T-helper 9 cell (primary cell): Measurements from ENCODE around the gene CYB561D1.
A peak's percentile ranks its signal among the peaks of the same experiment; 100 is the strongest.

Source experiments
- DNase-seq: peaks from one replicate; pipeline ENCODE4 v3.0.0-alpha.2; 2020

CYB561D1 gene

DNA sequence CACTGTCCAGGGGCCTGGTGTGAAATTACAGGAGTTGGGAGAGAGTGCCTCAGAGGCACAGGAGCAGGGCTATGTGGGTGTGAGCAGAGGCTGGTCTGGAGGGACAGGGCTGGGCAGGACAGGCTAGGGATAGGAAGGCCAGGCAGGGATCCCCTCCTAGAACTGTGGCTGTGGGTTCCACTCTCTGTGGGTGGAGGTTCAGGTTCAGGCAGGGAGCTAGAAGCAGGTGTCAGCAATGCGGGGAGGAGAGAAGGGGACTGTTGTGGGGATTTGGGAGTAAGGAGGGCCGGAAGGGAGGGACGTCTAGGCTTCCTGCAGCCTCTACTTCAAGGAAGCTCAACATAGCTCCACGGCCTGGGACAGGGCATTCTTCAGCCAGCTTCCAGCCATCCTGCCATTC is 37.5 kb downstream of the CYB561D1 start:
- DNase-seq = no peak

DNA sequence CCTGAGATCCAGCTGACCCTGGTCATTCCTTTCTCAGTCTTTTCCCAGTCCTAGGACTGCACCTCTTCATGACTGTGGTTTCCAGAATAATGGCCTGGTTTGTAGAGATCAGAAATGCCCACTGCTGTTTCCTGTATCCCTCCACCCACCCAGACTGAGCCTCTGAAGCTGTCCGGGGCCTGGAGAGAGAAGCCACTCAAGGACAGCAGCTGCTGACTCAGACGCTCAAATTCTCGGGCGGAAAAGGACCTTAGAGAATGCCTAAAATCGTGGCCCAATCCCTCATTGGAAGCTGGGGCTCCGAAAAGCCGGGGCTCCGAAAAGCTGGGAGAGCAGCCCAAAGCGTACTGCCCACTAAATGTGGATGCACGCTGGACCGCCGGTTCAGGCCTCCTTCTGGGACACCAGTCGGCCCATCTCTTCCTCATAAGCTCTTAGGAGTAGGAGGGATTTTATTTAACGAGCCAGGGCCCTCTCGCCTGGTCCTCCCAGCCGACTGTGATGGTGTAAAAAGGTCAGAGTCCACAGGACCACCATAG is 38.0 kb downstream of the CYB561D1 start:
- no peak for DNase-seq

DNA sequence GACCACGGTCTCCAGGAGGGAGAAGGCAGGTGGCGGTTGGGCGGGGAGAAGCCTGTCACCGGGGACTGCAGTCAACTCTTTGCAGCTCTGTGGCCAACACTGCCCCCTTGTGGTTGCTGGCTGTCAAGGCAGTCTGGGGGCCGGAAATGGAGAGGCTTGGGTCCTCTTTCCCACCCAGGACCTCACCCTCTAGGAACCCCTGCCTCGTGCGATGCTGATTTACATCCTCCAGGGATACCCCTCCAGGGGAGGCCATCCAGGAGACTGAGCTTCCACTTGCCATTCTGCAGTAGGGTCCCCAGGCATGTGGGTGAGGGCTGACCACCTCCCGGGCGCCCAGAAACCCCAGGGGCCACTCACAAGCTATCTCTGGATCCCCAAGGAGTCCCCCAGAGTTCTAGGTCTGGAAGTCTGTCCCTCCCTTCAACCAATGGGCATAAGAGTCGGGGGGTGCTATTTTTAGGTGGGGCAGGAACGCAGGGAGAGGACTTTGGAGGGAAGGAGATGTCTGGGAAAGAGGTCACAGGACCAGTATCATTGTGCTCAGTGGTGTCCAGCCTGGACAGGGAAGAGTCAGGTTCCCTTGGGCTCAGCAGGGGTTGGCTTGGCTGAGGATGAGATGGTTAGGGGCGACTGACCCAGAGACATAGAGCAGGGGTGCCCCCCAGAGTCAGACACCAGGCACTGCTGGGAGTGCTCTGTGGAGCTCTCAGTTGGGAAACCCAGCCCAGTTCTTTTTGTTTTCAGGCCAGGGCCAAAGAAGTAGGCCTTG is 38.7 kb downstream of the CYB561D1 start:
- peak; percentile 92 for DNase-seq

DNA sequence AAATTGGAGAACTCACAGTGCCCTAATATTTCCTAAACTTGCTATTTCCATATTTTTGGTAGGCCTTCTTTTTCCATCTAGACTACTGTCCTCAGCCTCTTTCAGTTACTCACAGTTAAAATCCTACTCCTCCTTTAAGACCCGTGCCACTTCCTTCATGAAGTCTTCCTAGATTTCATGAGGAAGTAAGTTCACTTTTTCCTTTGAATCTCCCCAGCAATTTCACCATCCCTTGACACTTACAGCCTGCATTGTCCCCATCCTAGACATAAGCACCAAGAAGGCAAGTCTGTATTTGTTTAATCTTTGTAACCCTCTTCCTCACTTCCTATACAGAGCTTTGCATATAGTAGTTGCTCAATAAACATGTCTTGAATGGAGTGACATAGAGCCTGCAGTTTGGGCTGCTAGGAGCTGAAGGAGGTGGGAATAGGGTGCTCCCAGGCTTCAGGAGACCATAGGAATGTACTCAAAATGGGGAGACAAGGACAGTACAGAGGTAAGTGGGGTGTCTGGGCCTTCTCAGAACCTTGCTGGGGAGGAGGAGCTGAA is 40.5 kb downstream of the CYB561D1 start:
- DNase-seq = no peak

DNA sequence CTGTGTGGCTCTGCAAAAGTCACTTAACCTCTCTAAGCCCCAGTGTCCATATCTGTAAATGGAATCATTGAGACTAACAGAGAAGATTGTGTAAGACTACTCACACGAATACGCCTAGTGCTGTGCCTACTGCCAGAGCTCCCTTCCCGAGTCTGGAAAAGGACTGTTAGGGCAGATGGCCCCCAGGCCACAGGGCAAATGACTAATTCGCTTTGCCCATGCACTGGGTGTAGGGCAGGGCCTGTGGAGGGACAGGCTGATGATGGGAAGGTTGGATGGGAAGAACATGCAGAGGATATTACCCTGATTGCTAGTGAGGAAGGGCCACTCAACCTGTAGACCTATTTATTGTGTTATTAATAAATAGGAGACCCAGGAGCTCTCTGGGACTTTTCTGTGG is 41.6 kb downstream of the CYB561D1 start:
- no peak for DNase-seq

DNA sequence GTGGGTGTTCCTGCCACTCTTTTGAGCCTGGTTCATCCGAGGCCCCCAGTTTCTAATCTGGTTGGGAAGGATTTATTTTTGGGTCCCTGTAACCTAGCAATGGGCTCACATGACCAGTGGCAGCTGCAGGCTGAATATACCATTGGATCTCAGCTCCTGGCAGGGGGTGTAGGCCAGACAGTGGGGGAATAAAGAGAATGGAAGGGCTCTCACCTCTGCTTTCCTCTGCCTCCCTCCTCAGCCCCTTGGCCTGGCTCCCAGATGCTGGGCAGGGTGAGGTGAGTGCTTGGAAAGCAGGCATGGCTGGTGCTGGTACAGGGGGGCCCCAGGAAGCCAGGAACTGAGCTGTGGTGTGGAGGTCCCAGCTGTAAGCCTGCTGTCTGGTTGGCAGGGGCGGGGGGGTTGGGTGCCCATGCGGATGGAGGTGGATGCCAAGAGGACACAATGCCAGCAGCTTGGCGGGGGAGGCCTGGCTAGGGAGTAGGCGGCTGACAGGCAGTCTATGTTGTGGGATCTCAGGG is 42.1 kb downstream of the CYB561D1 start:
- DNase-seq = no peak

DNA sequence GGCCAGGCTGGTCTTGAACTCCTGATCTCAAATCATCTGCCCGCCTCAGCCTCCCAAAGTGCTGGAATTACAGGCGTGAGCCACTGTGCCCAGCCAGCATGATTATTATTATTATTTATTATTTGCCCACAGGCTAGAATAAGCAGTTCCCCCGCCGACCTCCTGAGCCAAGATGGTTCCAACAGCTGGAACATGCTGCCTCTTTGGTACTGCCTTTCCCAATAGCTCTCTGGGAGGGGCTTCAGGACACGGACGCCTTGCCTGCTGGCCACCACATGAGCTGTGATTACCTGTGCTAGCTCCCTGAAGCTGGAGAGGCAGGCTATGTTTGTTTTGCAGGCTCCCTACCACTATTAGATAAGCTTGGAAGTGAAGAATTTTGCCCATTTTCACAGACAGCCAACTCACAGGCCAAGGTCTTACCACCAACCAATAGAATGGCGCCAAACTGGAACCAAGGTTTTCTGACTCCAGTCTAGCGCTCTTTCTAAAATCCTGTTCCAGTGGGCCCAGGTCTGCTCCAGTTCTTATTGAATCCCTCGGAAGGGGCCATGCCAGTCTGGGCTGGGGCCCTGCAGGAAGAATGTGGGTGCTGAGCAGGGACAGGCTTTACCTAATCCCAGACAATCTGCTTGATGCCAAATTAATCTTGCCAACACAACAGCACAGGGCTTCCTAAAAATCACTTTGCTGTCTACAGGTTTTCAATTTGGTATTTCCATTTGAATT is 43.7 kb downstream of the CYB561D1 start:
- no peak for DNase-seq

DNA sequence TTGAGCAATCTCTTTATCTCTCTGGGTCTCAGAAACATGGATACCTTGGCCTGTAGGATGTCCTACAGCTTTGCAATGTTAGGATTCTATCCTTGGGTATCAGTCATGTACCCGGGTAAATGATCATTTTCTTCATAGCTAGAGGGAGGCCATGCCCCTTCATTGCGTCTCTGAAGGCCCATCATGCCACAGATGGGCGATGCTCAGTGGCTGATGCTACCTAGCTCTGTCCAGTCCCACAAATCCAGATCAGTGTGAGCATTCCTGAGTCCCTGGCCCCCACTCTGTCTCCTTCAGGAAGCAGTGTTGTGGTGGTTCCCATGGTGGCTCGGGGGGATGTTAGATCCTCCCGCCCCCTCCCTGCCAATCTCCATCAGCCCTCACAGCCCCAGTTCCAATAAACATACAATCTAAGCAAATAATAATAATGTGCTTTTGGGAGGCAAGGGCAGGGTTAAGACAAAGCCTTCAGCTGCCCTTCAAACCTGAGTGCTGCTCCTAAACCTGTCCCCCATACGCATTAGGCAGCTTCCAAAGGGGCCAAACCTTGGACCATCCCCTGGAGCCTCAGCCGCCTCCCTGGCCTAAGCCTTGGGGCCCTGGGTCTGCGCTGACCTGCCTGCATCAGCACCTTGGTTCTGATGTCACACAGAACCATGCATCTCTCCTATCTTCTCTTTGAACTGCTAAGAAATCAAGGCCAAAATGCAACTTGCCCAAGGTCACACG is 45.1 kb downstream of the CYB561D1 start:
- DNase-seq = no peak

DNA sequence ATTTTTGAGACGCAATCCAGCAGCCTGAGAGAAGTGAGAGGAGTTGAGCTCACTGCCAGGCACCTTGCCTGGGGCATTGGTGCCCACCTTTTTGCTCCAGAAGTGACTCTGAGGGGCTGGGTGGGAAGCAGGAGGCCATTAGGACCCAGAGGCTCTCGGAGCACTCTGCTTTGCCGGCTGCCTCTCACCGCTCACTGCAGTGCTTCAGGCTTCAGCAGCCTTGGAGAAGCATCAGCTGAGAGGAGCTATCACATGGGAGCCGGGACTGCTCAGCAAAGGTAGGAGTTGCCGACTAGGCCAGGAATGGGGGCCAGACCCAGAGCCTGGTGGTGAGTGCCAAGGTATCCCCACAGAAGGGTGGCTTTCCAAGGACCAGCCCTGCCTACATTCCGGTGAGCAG is 45.8 kb downstream of the CYB561D1 start, which contains the start of gene GPR61:
Gene GPR61, plus strand, starts transcription at position 197 of the 400 bp plus-strand sequence. CDS start 3,151 bp downstream, outside the sequence.
- no peak for DNase-seq

DNA sequence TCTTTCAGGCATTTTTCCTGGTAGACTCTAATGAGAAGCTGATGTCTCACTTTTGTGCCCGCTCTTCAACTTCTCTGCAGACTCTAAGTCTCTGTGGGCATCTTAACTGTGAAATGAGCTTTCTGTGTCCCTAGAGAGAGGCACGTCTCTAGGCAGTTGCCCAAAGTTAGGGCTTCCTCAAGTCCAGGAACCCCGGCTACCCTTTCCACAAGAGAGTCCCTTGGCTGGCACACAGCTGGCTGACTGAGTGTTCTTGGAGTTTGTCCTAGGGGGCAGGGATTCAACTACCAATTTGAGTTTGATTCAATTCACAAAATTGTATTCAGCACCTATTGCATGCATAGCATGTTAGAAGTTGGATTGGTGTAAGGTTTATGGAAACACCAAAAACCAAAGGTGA is 47.2 kb downstream of the CYB561D1 start:
- DNase-seq = no peak

DNA sequence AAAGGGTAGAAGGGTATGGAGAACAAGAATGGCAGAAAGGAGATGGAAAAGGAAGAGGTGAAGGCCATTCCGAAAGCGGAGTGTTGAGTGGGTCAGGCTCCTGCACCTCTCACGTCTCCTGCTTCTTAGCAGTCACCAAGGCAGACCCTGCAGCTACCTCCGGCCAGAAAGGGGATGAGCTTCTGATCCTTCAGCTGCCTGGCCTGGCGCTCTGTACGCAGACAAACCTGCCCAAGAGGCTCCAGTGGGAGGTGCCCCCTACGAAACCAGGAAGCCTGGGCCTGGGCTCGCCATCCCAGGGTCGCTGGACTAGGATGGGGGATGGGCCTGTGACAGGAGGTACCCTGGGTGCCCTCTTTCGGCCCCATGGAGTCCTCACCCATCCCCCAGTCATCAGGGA is 48.8 kb downstream of the CYB561D1 start:
- no peak for DNase-seq

DNA sequence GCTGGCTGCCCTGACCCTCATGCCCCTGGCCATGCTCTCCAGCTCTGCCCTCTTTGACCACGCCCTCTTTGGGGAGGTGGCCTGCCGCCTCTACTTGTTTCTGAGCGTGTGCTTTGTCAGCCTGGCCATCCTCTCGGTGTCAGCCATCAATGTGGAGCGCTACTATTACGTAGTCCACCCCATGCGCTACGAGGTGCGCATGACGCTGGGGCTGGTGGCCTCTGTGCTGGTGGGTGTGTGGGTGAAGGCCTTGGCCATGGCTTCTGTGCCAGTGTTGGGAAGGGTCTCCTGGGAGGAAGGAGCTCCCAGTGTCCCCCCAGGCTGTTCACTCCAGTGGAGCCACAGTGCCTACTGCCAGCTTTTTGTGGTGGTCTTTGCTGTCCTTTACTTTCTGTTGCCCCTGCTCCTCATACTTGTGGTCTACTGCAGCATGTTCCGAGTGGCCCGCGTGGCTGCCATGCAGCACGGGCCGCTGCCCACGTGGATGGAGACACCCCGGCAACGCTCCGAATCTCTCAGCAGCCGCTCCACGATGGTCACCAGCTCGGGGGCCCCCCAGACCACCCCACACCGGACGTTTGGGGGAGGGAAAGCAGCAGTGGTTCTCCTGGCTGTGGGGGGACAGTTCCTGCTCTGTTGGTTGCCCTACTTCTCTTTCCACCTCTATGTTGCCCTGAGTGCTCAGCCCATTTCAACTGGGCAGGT is 49.5 kb downstream of the CYB561D1 start:
- DNase-seq = no peak

DNA sequence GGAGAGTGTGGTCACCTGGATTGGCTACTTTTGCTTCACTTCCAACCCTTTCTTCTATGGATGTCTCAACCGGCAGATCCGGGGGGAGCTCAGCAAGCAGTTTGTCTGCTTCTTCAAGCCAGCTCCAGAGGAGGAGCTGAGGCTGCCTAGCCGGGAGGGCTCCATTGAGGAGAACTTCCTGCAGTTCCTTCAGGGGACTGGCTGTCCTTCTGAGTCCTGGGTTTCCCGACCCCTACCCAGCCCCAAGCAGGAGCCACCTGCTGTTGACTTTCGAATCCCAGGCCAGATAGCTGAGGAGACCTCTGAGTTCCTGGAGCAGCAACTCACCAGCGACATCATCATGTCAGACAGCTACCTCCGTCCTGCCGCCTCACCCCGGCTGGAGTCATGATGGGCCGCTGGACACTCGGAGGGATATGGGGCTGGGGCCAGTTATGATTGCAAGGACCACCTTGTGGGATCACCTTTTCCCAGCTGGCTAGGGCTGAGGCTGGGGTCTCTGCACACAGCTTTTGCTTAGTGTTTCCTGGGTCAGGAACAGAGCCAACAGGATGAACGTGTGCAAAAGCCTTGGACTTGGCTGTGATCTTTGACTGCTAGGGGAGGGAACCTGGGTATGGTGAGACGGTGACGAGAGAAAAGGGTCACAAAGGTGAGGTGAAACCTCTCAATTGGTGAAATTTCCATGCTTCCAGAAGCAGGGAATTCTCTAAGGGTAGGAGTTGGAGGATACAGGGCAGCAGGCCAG is 50.3 kb downstream of the CYB561D1 start:
- DNase-seq = no peak

DNA sequence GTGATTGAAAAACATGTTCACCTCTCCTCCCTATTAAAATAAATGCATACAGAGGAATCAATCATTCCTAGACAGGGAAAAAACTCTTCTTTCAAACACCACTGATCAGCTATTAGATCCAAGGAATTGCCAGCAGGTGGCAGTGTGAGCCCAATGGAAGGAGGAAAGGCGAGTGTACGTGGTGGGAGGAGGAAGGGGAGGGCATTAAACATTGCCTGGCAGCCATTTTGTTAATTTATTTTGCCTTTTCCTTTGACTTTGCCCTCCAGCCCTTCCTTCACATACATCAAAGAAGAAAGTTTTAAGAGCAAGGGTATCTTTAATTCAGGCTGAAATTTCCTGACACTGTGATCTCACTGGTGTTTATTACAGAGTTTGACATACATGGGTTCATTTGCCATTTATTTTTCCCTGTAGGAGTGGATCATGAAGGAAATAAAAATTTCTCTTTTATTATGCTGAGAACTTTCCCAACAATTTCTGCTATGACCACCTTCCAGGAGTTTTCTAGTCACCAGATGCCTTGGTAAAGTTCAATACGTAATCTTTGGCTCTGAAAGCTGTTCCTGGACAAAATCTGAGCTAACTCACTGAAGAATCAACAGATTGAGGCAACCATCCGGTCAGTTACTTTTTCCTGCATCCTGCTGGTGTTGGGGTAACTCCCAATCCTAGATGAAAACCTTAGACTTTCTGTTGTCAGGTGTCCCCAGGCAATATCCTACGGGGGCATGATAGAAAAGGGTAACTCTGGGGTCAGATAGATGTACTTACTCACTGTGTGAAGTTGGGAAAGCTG is 52.6 kb downstream of the CYB561D1 start:
- DNase-seq = peak; percentile 92

DNA sequence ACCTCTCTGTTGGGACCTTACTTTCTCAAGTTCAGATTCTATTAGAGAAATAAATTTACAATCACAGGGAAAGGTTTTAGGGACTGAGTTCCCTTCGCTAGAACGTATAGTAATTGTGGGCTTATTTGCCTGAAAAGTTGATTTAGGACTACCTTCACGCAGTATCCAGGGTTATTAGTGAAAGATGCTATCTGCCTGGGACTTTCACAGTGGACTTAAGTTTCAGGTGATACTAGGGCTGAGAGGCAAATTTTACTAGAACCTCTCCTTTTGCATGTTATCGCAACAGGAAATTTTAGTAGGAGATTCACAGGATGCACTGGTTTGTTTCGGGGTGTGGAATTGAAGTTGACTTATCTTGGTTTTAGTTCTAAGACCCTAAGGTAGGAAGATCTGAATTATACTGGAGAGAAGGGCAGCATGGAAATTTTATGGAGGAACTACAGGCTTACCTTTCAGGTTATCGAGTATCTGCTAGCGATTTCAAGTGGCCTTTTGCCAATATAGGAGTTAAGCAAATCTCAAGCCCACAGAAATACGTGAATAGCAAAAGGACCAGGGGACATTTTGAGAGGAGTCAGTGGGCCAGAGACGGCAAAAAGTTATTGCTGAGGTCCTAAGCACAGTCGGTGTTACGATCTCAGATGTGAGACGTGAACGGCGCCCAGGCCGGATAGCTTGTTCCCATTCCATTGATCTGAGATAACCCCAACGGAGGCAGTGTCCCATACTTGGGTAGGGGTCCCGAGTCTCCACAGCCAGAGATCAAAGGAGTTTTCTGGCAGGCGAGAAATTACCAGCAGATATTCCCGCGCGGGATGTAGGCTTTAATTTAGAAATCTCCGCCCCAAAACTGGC is 53.8 kb downstream of the CYB561D1 start:
- DNase-seq = no peak

DNA sequence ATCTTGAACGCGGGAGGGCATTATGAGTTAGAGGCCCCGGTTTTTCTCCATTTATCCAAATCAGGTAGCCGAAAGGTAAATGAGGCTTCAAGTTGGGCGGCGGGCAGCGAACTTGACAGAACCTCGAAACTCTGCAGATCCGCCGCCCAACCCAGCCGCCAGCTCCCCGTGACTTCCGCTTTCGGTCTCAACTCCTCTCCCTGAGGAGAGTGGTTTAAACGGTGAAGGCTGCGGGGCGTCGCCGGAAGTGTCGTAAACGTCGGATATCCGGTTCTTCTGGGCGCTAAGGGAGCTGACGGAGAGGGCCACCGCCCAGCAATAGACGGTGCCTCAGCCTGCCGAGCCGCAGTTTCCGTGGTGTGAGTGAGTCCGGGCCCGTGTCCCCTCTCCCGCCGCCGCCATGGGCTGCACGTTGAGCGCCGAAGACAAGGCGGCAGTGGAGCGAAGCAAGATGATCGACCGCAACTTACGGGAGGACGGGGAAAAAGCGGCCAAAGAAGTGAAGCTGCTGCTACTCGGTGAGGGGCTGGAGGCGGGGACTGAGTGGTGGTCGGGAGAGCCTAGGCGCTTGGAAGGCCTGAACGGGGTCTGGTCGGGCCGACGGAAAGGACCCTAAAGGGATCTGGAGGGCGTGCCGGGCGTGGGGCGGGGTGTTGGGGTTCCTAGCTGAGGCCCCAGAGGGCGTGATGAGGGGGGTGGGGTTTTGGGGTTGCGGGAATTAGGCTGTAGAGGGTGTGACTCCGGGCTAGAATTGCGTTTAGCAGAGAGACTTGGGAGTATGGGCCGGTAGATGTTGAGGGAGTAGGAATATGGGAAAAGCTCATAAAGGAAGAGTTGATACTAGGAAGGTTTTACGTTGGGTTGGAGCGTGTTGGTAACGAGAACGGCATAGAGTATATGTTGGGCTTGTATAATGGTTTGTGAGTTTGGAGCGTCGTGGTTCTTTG is 54.7 kb downstream of the CYB561D1 start, which contains the start of gene GNAI3:
Gene GNAI3, plus strand, starts transcription at position 295 of the 947 bp plus-strand sequence. Its CDS starts 106 bp downstream, at position 401.
- peak; percentile 92 for DNase-seq
